Right atrium auricular region (tissue), 2 donors: ENCODE results near the gene BUB1B. TPM values are rescaled to one million over a fixed set of nuclear protein-coding genes. Genes with fewer than 3 reads are reported as not detected.
"Not testable (repeated sequence)": the region's sequence is repeated elsewhere in the genome, so short reads cannot be mapped to it uniquely, and the experiment has no call there.

Experiments
- DNase-seq: peaks from one replicate; pipeline ENCODE4 v3.0.0-alpha.2; 2019; ENCODE audit warnings: low spot score
- H3K27ac ChIP-seq, 2 donors: fragments of 200-600 bp; sonication (generic); 1 replicate in 1 of 2; 2 replicates in 1 of 2; pipeline ENCODE4 v1.5.1; 2016 to 2019
- H3K27me3 ChIP-seq, 2 donors: fragments of 200-600 bp; sonication (generic); one replicate each; pipeline versions ENCODE4 v1.5.1 to v1.6.0; 2017 to 2019
- H3K36me3 ChIP-seq: fragments of 200-600 bp; sonication (generic); one replicate; pipeline ENCODE4 v1.5.1; 2016
- H3K4me1 ChIP-seq, 2 donors: fragments of 200-600 bp; sonication (generic); one replicate each; pipeline versions ENCODE4 v1.5.1 to v1.6.0; 2017 to 2019
- H3K4me3 ChIP-seq, 2 donors: fragments of 200-600 bp; sonication (generic); 1 replicate in 1 of 2; 2 replicates in 1 of 2; pipeline ENCODE4 v1.5.1; 2017 to 2019; ENCODE audit warnings: mild to moderate bottlenecking in 1 of 2, moderate library complexity in 1 of 2
- H3K9me3 ChIP-seq, 2 donors: fragments of 200-600 bp; sonication (generic); one replicate each; pipeline ENCODE4 v1.5.1; 2019
- CTCF ChIP-seq, 2 donors: fragments of 200-600 bp; sonication (generic); IDR thresholded peaks; one replicate each; pipeline ENCODE4 v1.5.1; 2019; ENCODE audit warnings: antibody characterized with exemption in 2 of 2
- total RNA-seq, 2 donors: library from RNA; depleted of rRNA; stranded (reverse); fragments of >200 nt; gene quantifications; one replicate each; pipeline ENCODE4 v1.1.0, GENCODE V29; 2016

BUB1B gene
- total RNA-seq, 2 donors from 2014 or later, result 0.39 to 2.1 TPM

GRCh38 chr15:40136470-40137302 lies 24.2 kb upstream of the BUB1B start:
- TF ChIP-seq CTCF (IDR thresholded peaks at IDR 0.05), result no peak
- H3K9me3 ChIP-seq, result no peaks in the 10 kb centered on the region
- DNase-seq, result no peak
- no peak overlapping the region for H3K27ac ChIP-seq
- no peaks in the 10 kb centered on the region for H3K36me3 ChIP-seq
- no peaks in the 10 kb centered on the region for H3K4me1 ChIP-seq
- no peak overlapping the region for H3K4me3 ChIP-seq
- H3K27me3 ChIP-seq, result no peaks in the 10 kb centered on the region

GRCh38 chr15:40137303-40138200 lies 23.3 kb upstream of the BUB1B start:
- Histone ChIP-seq H3K4me3 (no peak overlapping the region), H3K27me3 (no peaks in the 10 kb centered on the region), H3K27ac (no peak overlapping the region), H3K4me1 (no peaks in the 10 kb centered on the region), H3K36me3 (no peaks in the 10 kb centered on the region), H3K9me3 (no peaks in the 10 kb centered on the region)
- DNase-seq, result no peak
- no peak for TF ChIP-seq CTCF (IDR thresholded peaks at IDR 0.05)

- not testable (repeated sequence) for H3K4me3 ChIP-seq, H3K27ac ChIP-seq, DNase-seq, H3K36me3 ChIP-seq, H3K27me3 ChIP-seq, H3K4me1 ChIP-seq, H3K9me3 ChIP-seq
Observed at GRCh38 chr15:40138201-40138570, 22.7 kb upstream of the BUB1B start.

GRCh38 chr15:40142428-40142827 lies 18.4 kb upstream of the BUB1B start:
- H3K4me3 ChIP-seq, result no peak overlapping the region
- peak; percentile 2 for DNase-seq
- H3K36me3 ChIP-seq, result no peaks in the 10 kb centered on the region
- H3K4me1 ChIP-seq, result no peaks in the 10 kb centered on the region
- no peaks in the 10 kb centered on the region for H3K9me3 ChIP-seq
- TF ChIP-seq CTCF (IDR thresholded peaks at IDR 0.05), result no peak
- H3K27ac ChIP-seq, result no peak overlapping the region
- no peaks in the 10 kb centered on the region for H3K27me3 ChIP-seq

GRCh38 chr15:40146037-40146436 lies 14.8 kb upstream of the BUB1B start:
- Histone ChIP-seq H3K27me3 (no peaks in the 10 kb centered on the region), H3K27ac (no peak overlapping the region), H3K9me3 (no peaks in the 10 kb centered on the region), H3K4me3 (no peak overlapping the region), H3K4me1 (no peaks in the 10 kb centered on the region), H3K36me3 (no peaks in the 10 kb centered on the region)
- TF ChIP-seq CTCF (IDR thresholded peaks at IDR 0.05), result no peak
- peak; percentile 36 for DNase-seq

GRCh38 chr15:40149339-40149738 lies 11.5 kb upstream of the BUB1B start:
- Histone ChIP-seq H3K4me1 (no peaks in the 10 kb centered on the region), H3K4me3 (no peak overlapping the region), H3K27me3 (no peaks in the 10 kb centered on the region), H3K36me3 (no peaks in the 10 kb centered on the region), H3K9me3 (no peaks in the 10 kb centered on the region), H3K27ac (no peak overlapping the region)
- no peak for TF ChIP-seq CTCF (IDR thresholded peaks at IDR 0.05)
- DNase-seq, result no peak
